Measurements from ENCODE around the gene GLG1.
"Not testable (repeated sequence)": the region's sequence is repeated elsewhere in the genome, so short reads cannot be mapped to it uniquely, and the experiment has no call there.

The GLG1 gene

GRCh38 chr16:74431516-74431915 lies 175.4 kb downstream of the GLG1 start:
- DNase-seq: no peak

GRCh38 chr16:74430036-74430712 lies 176.7 kb downstream of the GLG1 start:
- DNase-seq: not testable (repeated sequence)

GRCh38 chr16:74428493-74428892 lies 178.4 kb downstream of the GLG1 start:
- DNase-seq: not testable (repeated sequence)

- DNase-seq: not testable (repeated sequence)
These were observed 181.2 kb downstream of the GLG1 start for GRCh38 chr16:74425751-74426150.

DNA sequence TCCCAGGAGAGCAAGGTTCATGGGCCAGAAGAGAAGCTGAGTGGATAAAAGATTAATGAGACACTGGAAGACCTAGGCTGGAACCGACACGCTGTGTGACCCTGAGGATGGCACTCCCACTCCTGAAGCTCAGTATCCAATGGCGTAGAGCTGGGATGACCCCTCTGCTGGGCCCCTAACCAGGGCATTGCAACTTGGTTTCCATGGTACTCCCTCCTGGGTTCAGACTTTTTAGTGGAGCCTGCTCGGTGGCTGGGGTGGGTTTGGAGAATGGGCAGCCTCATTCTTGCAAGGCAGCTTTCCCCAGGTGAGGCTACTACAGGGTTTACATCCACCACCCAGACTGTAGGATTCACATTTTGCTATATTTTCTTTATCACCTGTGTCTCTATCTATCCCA lies 183.2 kb downstream of the GLG1 start:
- DNase-seq: not testable (repeated sequence)

GRCh38 chr16:74422086-74422485 lies 184.8 kb downstream of the GLG1 start:
- not testable (repeated sequence) for DNase-seq

GRCh38 chr16:74421482-74421785 lies 185.5 kb downstream of the GLG1 start:
- DNase-seq: not testable (repeated sequence)

- DNase-seq: peak; percentile 5
These were observed 186.1 kb downstream of the GLG1 start, which contains the start of gene CLEC18B for GRCh38 chr16:74420612-74421481. TSS of gene CLEC18B (minus strand) at chr16:74421478. CDS start at chr16:74421270, 208 bp downstream.

GRCh38 chr16:74419811-74420210 lies 187.1 kb downstream of the GLG1 start:
- not testable (repeated sequence) for DNase-seq

DNA sequence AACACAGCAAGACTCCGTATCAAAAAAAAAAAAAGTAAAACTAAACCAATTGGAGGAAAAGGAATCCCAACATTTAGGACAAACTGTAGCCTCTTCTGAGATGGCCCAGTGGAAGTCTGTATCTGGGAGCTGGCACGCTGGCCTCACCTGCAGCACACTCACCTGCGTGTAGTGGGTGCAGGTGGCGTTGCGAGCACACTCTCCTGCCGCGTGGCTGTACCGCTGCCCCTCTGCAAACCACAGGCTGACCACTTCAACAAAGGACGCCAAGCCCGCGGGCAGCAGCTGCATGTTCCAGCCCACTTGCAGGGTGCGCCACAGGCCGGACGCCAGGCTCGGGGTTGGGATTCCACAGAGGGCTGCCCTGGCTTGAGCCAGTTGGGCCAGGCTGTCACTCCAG lies 189.0 kb downstream of the GLG1 start:
- DNase-seq: not testable (repeated sequence)

GRCh38 chr16:74413920-74414319 lies 193.0 kb downstream of the GLG1 start:
- DNase-seq: not testable (repeated sequence)

DNA sequence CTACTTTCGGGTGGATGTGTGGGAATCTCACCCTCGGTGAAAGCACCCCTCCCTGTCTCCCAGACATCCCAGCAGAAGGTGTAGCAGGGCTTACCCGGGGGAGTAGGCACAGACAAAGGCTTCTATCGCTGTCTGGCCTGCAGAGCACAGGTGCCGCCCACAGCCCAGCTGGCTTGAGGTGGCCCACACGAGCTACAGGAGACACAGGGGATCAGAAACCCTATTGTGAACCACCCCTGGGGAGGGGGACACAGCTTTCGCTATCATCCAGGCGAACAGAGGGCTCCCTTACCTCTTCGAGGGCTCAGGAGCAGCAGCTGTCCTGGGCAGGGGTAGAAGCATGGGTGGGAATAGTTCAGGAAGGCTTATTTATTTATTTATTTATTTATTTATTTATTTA lies 193.4 kb downstream of the GLG1 start:
- DNase-seq: not testable (repeated sequence)

- DNase-seq: not testable (repeated sequence)
These were observed 194.0 kb downstream of the GLG1 start for GRCh38 chr16:74412775-74413390.

- not testable (repeated sequence) for DNase-seq
These were observed 194.7 kb downstream of the GLG1 start for GRCh38 chr16:74412138-74412774.

GRCh38 chr16:74410981-74411380 lies 195.9 kb downstream of the GLG1 start:
- DNase-seq: not testable (repeated sequence)

DNA sequence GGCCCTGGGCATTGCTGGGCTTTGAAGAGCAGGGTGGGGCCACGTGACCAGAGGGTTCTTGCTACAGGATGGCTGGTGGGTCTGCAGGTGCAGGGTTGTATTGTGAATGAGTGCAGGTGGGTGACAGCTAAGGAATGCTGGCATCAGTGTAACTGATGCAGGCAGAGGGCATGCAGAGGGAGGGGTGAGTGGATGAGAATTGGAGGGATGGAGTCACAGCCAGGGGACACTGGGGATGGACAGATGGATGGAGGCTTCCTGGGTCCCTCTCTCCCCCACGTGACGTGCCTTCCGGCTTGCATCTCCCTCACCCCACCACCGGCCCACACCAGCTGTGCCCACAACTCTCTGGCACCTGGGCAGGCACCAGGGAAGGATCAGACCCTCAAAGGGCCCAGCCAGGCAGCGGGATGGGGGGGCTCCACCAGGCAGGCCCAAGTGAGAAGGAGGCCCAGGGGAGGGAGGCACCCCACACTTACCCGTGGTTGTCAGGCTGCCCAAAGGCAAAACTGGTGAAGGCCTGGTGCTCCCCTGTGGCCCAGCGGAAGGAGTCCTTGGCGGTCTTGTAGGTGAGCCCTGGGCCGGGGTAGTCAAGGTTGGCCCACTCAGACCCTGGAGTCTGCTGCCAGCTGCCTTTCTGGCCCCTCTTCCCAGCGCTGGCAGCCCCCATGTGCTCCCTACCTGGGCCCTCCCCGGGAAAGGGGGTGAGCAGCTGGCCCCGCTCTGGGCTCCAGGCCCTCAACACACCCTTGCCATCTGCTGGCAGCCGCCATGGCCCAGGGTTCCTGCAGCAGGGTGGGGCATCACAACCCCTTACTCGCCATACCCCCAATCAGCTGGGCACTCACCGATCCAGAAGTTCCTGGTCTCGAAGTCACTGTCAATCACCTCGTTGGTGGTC lies 196.6 kb downstream of the GLG1 start:
- DNase-seq: not testable (repeated sequence)

GRCh38 chr16:74409185-74409981 lies 197.5 kb downstream of the GLG1 start:
- not testable (repeated sequence) for DNase-seq

- not testable (repeated sequence) for DNase-seq
These were observed 199.6 kb downstream of the GLG1 start for GRCh38 chr16:74407362-74407705.

- not testable (repeated sequence) for DNase-seq
These were observed 200.1 kb downstream of the GLG1 start for GRCh38 chr16:74406600-74407361.
